Measurements from ENCODE around the gene PLA2G3. TPM values are rescaled to one million over a fixed set of nuclear protein-coding genes. Genes with fewer than 3 reads are reported as not detected.

The PLA2G3 gene
- total and polyA plus RNA-seq, 2 donors (not counting 3 experiments of a cell fraction or from before 2014, with no cell fraction given): 0.75 to 0.84 TPM

DNA sequence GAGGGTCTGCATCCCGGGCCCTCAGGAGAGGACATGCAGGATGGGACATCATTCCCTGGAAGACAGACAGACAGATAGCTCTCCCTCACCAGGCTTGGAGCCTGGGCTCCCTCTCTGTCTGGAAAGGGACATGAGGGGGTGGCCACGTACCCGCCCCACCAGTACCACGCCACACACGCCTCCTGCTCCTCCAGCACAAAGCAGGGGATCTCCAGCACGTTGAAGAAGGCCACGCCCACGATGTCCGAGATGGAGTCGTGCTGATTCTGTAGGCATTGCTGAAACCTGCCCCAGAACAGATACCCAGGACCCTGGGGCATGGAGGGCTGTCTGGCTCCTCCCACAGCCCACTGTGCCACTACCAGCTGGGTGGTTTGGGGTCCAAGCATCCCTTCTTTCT lies 2.2 kb downstream of the PLA2G3 start:
- H3K36me3 ChIP-seq (ENCODE audit: control insufficient read depth in 2 of 2, extremely low read depth in 1 of 2, insufficient read depth in 2 of 2, low read length in 2 of 2): no peaks in the 10 kb centered on the region
- ChIA-PET CTCF (interaction anchor here (1.4 kb wide), 1 partner anchor 31 kb away, joined by 4 read pairs; the partner anchor contains the start of gene SELENOM), POLR2A (no interaction called here)
- H3K27me3 ChIP-seq (ENCODE audit: control insufficient read depth in 2 of 2, insufficient read depth in 2 of 2, low read length in 2 of 2): no peaks in the 10 kb centered on the region
- dilution Hi-C loops (cut with MboI; ENCODE audit: extremely low pct_ligation_motif_present, low sequenced_read_pairs): no loop called here
- H2AFZ ChIP-seq (ENCODE audit: low read depth, low read length): no peak overlapping the region
- H3K79me2 ChIP-seq (ENCODE audit: control insufficient read depth, insufficient read depth, low read length): no peaks in the 10 kb centered on the region
- H3K4me2 ChIP-seq (ENCODE audit: insufficient read depth, low read length): no peak overlapping the region
- H3K4me3 ChIP-seq (replicated peaks in 1 of 3; ENCODE audit: insufficient read depth in 1 of 3, low read depth in 1 of 3, low read length in 3 of 3): no peak overlapping the region
- H3K9me1 ChIP-seq (replicated peaks; ENCODE audit: control insufficient read depth, extremely low read depth, insufficient read depth, low read length): no peaks in the 10 kb centered on the region
- H3K9ac ChIP-seq (replicated peaks; ENCODE audit: extremely low read depth, insufficient read depth, low read length): no peak overlapping the region
- FAIRE-seq (no peak), DNase-seq (ENCODE audit: low read depth, low spot score) (no peak)
- H4K20me1 ChIP-seq (replicated peaks; ENCODE audit: control insufficient read depth, extremely low read depth, insufficient read depth, low read length): no peaks in the 10 kb centered on the region
- no TSS peak for BruUV-seq (replicated peaks)
- no peaks in the 10 kb centered on the region for H3K9me3 ChIP-seq (replicated peaks; ENCODE audit: control insufficient read depth, insufficient read depth, low read length)
- intact Hi-C loops (cut with micrococcal nuclease): no loop called here
- no peak for TF ChIP-seq GATA2 (IDR thresholded peaks at IDR 0.05; ENCODE audit: insufficient read depth, insufficient read length, low read depth, low read length)
- TF ChIP-seq, protein P1, sequence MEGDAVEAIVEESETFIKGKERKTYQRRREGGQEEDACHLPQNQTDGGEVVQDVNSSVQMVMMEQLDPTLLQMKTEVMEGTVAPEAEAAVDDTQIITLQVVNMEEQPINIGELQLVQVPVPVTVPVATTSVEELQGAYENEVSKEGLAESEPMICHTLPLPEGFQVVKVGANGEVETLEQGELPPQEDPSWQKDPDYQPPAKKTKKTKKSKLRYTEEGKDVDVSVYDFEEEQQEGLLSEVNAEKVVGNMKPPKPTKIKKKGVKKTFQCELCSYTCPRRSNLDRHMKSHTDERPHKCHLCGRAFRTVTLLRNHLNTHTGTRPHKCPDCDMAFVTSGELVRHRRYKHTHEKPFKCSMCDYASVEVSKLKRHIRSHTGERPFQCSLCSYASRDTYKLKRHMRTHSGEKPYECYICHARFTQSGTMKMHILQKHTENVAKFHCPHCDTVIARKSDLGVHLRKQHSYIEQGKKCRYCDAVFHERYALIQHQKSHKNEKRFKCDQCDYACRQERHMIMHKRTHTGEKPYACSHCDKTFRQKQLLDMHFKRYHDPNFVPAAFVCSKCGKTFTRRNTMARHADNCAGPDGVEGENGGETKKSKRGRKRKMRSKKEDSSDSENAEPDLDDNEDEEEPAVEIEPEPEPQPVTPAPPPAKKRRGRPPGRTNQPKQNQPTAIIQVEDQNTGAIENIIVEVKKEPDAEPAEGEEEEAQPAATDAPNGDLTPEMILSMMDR (IDR thresholded peaks at IDR 0.05; ENCODE audit: extremely low read depth in 1 of 2, insufficient read depth in 1 of 2, low read depth in 1 of 2, low read length in 2 of 2): no peak
- no peak for TF ChIP-seq POLR2AphosphoS5 (IDR thresholded peaks at IDR 0.05; ENCODE audit: insufficient read depth, low read depth, low read length)
- no peak for TF ChIP-seq FOS (IDR thresholded peaks at IDR 0.05; ENCODE audit: borderline replicate concordance, insufficient read depth, low read length)
- H3K4me1 ChIP-seq (ENCODE audit: control insufficient read depth, extremely low read depth, insufficient read depth, low read length): no peaks in the 10 kb centered on the region
- H3K27ac ChIP-seq (ENCODE audit: insufficient read depth, low read depth, low read length): no peak overlapping the region

DNA sequence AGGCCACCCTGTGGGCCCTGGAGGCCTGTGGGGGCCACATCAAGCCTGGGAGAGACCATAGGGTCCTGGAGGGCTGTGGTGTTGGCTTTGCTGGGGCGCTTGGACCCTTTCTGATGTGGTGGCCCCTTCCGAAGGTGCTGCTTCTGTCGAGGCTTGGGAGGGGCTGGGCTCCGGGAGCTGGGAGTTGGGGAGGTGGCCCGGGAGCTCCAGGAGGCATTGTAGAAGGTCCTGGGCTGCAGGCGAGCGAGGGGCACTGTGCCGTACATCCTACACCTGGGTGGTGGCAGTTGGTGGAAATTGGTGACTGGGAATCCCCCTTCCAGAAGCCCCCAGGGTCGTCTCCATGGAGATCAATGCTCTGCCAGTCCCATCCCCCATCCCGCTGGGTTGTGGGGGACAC lies 2.6 kb downstream of the PLA2G3 start:
- H4K20me1 ChIP-seq (replicated peaks; ENCODE audit: control insufficient read depth, extremely low read depth, insufficient read depth, low read length): no peaks in the 10 kb centered on the region
- no peak overlapping the region for H3K4me3 ChIP-seq (replicated peaks in 1 of 3; ENCODE audit: insufficient read depth in 1 of 3, low read depth in 1 of 3, low read length in 3 of 3)
- DNase-seq (ENCODE audit: low read depth, low spot score) (no peak), FAIRE-seq (no peak)
- CTCF ChIA-PET: interaction anchor here (1.4 to 3.4 kb wide), 2 partner anchors 30 kb away, joined by 4 to 16 read pairs; partner anchors contain the start of gene SELENOM
- no peaks in the 10 kb centered on the region for H3K9me3 ChIP-seq (replicated peaks; ENCODE audit: control insufficient read depth, insufficient read depth, low read length)
- H3K36me3 ChIP-seq (ENCODE audit: control insufficient read depth in 2 of 2, extremely low read depth in 1 of 2, insufficient read depth in 2 of 2, low read length in 2 of 2): no peaks in the 10 kb centered on the region
- no peak overlapping the region for H3K4me2 ChIP-seq (ENCODE audit: insufficient read depth, low read length)
- no peak overlapping the region for H3K9ac ChIP-seq (replicated peaks; ENCODE audit: extremely low read depth, insufficient read depth, low read length)
- no peaks in the 10 kb centered on the region for H3K4me1 ChIP-seq (ENCODE audit: control insufficient read depth, extremely low read depth, insufficient read depth, low read length)
- H3K79me2 ChIP-seq (ENCODE audit: control insufficient read depth, insufficient read depth, low read length): no peaks in the 10 kb centered on the region
- H2AFZ ChIP-seq (ENCODE audit: low read depth, low read length): no peak overlapping the region
- TF ChIP-seq, protein P1 (IDR thresholded peaks at IDR 0.05; ENCODE audit: extremely low read depth in 1 of 2, insufficient read depth in 1 of 2, low read depth in 1 of 2, low read length in 2 of 2): no peak
- TF ChIP-seq GATA2 (IDR thresholded peaks at IDR 0.05; ENCODE audit: insufficient read depth, insufficient read length, low read depth, low read length) (no peak), EZH2 (IDR thresholded peaks at IDR 0.05; ENCODE audit: borderline replicate concordance, low read depth, low read length, severe bottlenecking) (no peak), POLR2A (IDR thresholded peaks at IDR 0.05; ENCODE audit: low read depth, low read length) (no peak), FOS (IDR thresholded peaks at IDR 0.05; ENCODE audit: borderline replicate concordance, insufficient read depth, low read length) (no peak), JUN (IDR thresholded peaks at IDR 0.05; ENCODE audit: borderline replicate concordance, insufficient read depth, insufficient read length, low read depth) (no peak), POLR2AphosphoS5 (IDR thresholded peaks at IDR 0.05; ENCODE audit: insufficient read depth, low read depth, low read length) (no peak), MYC (IDR thresholded peaks at IDR 0.05; ENCODE audit: low read depth, low read length) (no peak)
- TF ChIP-seq, protein P2, sequence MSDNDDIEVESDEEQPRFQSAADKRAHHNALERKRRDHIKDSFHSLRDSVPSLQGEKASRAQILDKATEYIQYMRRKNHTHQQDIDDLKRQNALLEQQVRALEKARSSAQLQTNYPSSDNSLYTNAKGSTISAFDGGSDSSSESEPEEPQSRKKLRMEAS (IDR thresholded peaks at IDR 0.05; ENCODE audit: insufficient read depth, insufficient read length): no peak
- dilution Hi-C loops (cut with MboI; ENCODE audit: extremely low pct_ligation_motif_present, low sequenced_read_pairs) (no loop called here), intact Hi-C loops (cut with micrococcal nuclease) (no loop called here)
- H3K27me3 ChIP-seq (ENCODE audit: control insufficient read depth in 2 of 2, insufficient read depth in 2 of 2, low read length in 2 of 2): no peaks in the 10 kb centered on the region
- BruUV-seq (replicated peaks): no TSS peak
- POLR2A ChIA-PET: no interaction called here
- H3K27ac ChIP-seq (ENCODE audit: insufficient read depth, low read depth, low read length): no peak overlapping the region
- H3K9me1 ChIP-seq (replicated peaks; ENCODE audit: control insufficient read depth, extremely low read depth, insufficient read depth, low read length): no peaks in the 10 kb centered on the region
